ENCODE results near the gene IL7R.
"Not testable (repeated sequence)": the region's sequence is repeated elsewhere in the genome, so short reads cannot be mapped to it uniquely, and the experiment has no call there.

Gene IL7R

GRCh38 chr5:35845508-35845907, 11.2 kb upstream of the IL7R start:
- peak; percentile 1 for DNase-seq

GRCh38 chr5:35847491-35847890, 9.2 kb upstream of the IL7R start:
- DNase-seq = no peak

GRCh38 chr5:35847961-35848360, 8.7 kb upstream of the IL7R start:
- no peak for DNase-seq

- DNase-seq = no peak
These were observed 6.8 kb upstream of the IL7R start for GRCh38 chr5:35849860-35850259.

- DNase-seq = peak; percentile 37
These were observed 5.6 kb upstream of the IL7R start for GRCh38 chr5:35850967-35851680.

GRCh38 chr5:35852084-35852734, 4.5 kb upstream of the IL7R start:
- peak; percentile 59 for DNase-seq

GRCh38 chr5:35852773-35853172, 3.9 kb upstream of the IL7R start:
- DNase-seq = no peak

- peak; percentile 33 for DNase-seq
These were observed 3.1 kb upstream of the IL7R start for GRCh38 chr5:35853631-35854030.

- no peak for DNase-seq
These were observed 2.4 kb upstream of the IL7R start for GRCh38 chr5:35854248-35854647.

- DNase-seq = no peak
These were observed 1.5 kb upstream of the IL7R start for GRCh38 chr5:35855187-35855586.

- DNase-seq = not testable (repeated sequence)
These were observed 416 bp upstream of the IL7R start for GRCh38 chr5:35856186-35856764.

- DNase-seq = peak; percentile 44
These were observed 1.0 kb downstream of the IL7R start for GRCh38 chr5:35857606-35858205.

GRCh38 chr5:35859101-35859661, 2.5 kb downstream of the IL7R start:
- peak; percentile 13 for DNase-seq

GRCh38 chr5:35860686-35861085, 4.0 kb downstream of the IL7R start:
- DNase-seq = no peak

GRCh38 chr5:35861718-35862117, 5.0 kb downstream of the IL7R start:
- DNase-seq = no peak

- DNase-seq = no peak
These were observed 5.4 kb downstream of the IL7R start for GRCh38 chr5:35862126-35862525.

GRCh38 chr5:35863159-35863558, 6.5 kb downstream of the IL7R start:
- peak; percentile 71 for DNase-seq

GRCh38 chr5:35867998-35868397, 11.3 kb downstream of the IL7R start:
- no peak for DNase-seq

- DNase-seq = no peak
These were observed 13.1 kb downstream of the IL7R start for GRCh38 chr5:35869685-35870277.

GRCh38 chr5:35870605-35871004, 13.9 kb downstream of the IL7R start:
- DNase-seq = no peak

- DNase-seq = no peak
These were observed 19.8 kb downstream of the IL7R start for GRCh38 chr5:35876454-35876853.

GRCh38 chr5:35876922-35877321, 20.2 kb downstream of the IL7R start:
- DNase-seq = peak; percentile 85

GRCh38 chr5:35877655-35878054, 21.0 kb downstream of the IL7R start:
- no peak for DNase-seq

All from OCI-M1 (cell line).